ENCODE measurements around the gene TIA1.

DNA sequence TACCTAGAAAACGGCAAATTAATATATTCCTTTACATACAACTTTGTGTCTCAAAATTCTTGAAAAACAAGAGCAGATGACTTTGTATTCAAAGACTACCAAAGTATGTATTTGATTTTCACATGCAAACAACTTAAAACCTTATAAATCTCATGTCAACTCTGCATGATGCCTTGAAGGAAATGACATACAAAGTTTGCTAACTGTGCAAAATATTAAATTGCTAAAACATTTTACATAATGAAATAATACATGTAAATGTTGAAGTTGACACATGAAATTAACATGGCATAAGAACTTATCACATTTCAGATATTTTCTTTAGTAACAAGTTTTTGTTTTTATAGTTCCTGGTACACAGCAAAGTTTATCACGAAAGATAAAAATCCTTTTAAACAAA lies 36.8 kb downstream of the TIA1 start:
- TF ChIP-seq, protein P1, sequence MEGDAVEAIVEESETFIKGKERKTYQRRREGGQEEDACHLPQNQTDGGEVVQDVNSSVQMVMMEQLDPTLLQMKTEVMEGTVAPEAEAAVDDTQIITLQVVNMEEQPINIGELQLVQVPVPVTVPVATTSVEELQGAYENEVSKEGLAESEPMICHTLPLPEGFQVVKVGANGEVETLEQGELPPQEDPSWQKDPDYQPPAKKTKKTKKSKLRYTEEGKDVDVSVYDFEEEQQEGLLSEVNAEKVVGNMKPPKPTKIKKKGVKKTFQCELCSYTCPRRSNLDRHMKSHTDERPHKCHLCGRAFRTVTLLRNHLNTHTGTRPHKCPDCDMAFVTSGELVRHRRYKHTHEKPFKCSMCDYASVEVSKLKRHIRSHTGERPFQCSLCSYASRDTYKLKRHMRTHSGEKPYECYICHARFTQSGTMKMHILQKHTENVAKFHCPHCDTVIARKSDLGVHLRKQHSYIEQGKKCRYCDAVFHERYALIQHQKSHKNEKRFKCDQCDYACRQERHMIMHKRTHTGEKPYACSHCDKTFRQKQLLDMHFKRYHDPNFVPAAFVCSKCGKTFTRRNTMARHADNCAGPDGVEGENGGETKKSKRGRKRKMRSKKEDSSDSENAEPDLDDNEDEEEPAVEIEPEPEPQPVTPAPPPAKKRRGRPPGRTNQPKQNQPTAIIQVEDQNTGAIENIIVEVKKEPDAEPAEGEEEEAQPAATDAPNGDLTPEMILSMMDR (IDR thresholded peaks at IDR 0.05; ENCODE audit: low read depth, low read length, poor library complexity, severe bottlenecking) = no peak
- TF ChIP-seq EZH2phosphoT487 (IDR thresholded peaks at IDR 0.05; ENCODE audit: borderline replicate concordance, low read length) = no peak
